GM12801 (cell line): ENCODE results near the gene TTC4.

Experiments used
- CTCF ChIP-seq: IDR thresholded peaks from one replicate; pipeline ENCODE4 v1.5.1; 2011; ENCODE audit warnings: control low read depth; ENCODE audit not compliant: insufficient read length; ENCODE audit errors: extremely low read depth

TTC4 gene

GRCh38 chr1:54786778-54787177, 71.1 kb downstream of the TTC4 start:
- no peak for TF ChIP-seq CTCF

- TF ChIP-seq CTCF: no peak
Observed at GRCh38 chr1:54787604-54788003, 71.9 kb downstream of the TTC4 start.

GRCh38 chr1:54788459-54788858, 72.8 kb downstream of the TTC4 start:
- TF ChIP-seq CTCF: no peak

GRCh38 chr1:54791880-54792522, 76.3 kb downstream of the TTC4 start:
- TF ChIP-seq CTCF: no peak
